ENCODE data around the gene ANKRD6. TPM values are rescaled to one million over a fixed set of nuclear protein-coding genes. Genes with fewer than 3 reads are reported as not detected.

ANKRD6 gene
- total RNA-seq (2022; extraction: Qiagen RNA extraction; ENCODE audit: low read depth), result 1.4 to 2.9 TPM (median 2.2 TPM) in 5 replicates

DNA sequence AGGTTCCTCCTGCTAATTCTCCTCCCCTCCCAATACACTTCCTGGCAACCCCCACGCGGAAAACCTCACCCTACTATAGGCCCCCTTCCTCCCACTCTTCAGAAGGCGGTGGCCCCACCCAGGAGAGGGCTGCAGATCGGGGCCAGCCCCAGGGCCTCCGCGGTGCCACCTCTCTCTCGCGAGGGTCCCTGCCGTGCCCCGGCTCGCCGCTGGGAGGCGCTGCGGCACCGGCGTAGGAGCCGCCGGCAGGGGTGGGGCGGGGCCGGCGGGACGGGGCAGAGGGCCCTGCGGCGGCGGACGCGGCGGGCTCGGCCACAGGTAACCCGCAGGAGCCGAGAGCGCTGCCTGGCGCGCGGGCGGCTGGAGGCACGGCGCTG, at the start of gene ANKRD6:
TSS of gene ANKRD6 (plus strand) at position 278 of the 377 bp plus-strand sequence. CDS start 133,825 bp downstream, outside the sequence.

GRCh38 chr6:89412071-89413005, 20.6 kb upstream of the ANKRD6 start, which contains the start of gene RRAGD:
RRAGD (minus strand) TSS chr6:89412273; CDS start chr6:89411993, 280 bp downstream.

DNA sequence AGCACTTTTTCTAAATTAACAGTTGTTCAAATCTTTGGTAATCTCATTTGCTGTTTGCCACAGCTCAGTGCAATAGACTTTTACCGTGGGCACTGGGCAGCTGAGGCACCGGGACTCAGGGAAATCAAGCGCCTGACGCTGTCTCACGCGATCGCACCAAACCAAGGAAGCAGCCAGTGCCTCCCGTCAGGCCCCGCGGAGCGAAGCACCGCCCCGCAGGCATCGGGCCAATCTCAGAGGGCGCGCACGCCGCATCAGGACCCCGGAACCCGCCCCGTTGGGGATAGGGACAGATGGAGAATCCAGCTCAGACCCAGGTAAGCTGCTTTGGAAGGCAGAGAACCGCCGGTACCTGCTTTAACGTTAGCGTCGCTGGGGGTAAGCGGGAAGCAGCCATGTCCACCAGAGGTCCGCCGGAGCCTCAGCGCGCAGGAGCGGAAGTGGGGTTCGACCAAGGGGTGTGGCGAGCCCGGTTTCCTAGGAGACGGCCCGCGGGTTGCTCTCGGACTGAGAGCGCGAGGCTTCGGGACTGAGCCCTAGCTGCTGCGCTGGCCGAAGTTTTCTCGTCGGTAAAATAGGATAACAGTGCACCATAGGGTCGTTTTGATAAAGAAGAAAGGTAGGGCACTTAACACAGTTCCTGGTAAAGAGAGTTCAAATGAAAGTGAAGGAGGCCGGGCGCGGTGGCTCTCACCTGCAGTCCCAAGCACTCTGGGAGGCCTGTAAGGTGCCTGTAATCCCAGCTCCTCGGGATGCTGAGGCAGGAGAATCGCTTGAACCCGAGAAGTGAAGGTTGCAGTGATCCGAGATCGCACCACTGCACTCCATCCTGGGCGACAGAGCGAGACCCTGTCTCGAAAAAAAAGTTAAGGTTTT, 205.6 kb downstream of the ANKRD6 start, which contains the start of gene LYRM2:
TSS of gene LYRM2 (minus strand) at position 428 of the 876 bp plus-strand sequence. CDS start at position 397, 31 bp downstream.

Other genes starting within 250 kb of the ANKRD6 start
- gene GABRR1, start 215.8 kb upstream of the ANKRD6 start, total RNA-seq (2022; extraction: Qiagen RNA extraction; ENCODE audit: low read depth), result not detected in 5 replicates
- 0.07 to 0.09 TPM (median 0.07 TPM) in 3 of 5 replicates, not detected in the others for gene GABRR2, start 117.9 kb upstream of the ANKRD6 start, total RNA-seq (2022; extraction: Qiagen RNA extraction; ENCODE audit: low read depth)
- 13.3 to 18.4 TPM (median 16.1 TPM) in 5 replicates for gene UBE2J1, start 80.4 kb upstream of the ANKRD6 start, total RNA-seq (2022; extraction: Qiagen RNA extraction; ENCODE audit: low read depth)
- 3.3 to 4.5 TPM (median 4.4 TPM) in 5 replicates for gene RRAGD, start 20.9 kb upstream of the ANKRD6 start, total RNA-seq (2022; extraction: Qiagen RNA extraction; ENCODE audit: low read depth)
- 30.4 to 39.0 TPM (median 33.8 TPM) in 5 replicates for gene LYRM2, start 205.6 kb downstream of the ANKRD6 start, total RNA-seq (2022; extraction: Qiagen RNA extraction; ENCODE audit: low read depth)